IMR-90 (cell line): ENCODE results near the gene NRL. TPM values are rescaled to one million over a fixed set of nuclear protein-coding genes. Genes with fewer than 3 reads are reported as not detected.

Source experiments
- ATAC-seq: fragments of 200-7000 bp; cut with Tn5 transposase; 2 replicates; pipeline ENCODE4 v1.9.1; 2020; ENCODE audit warnings: low read depth, mild to moderate bottlenecking, moderate library complexity
- BruUV-seq: library from RNA; stranded (reverse); fragments of 400-500 nt; replicated peaks from 2 replicates; lab custom pipeline; 2021; lab: Mats Ljungman, UMichigan
- CTCF ChIA-PET: fragments of 300-600 bp; formaldehyde crosslinking; extraction: SDS; loops from one replicate; lab custom pipeline; 2021; ENCODE audit warnings: antibody characterized with exemption; lab: Yijun Ruan, JAX
- POLR2A ChIA-PET: fragments of 300-600 bp; sonication (Branson Sonifier 250); formaldehyde crosslinking; loops from one replicate; lab custom pipeline; 2022; ENCODE audit warnings: antibody characterized with exemption; ENCODE audit not compliant: unreplicated experiment; lab: Charles Lee
- DNase-seq: peaks from one replicate; pipeline ENCODE4 v3.0.0; 2013
- H2AFZ ChIP-seq: replicated peaks from 2 replicates; pipeline ENCODE3; 2013; ENCODE audit warnings: low read length, mild to moderate bottlenecking; ENCODE audit not compliant: poor library complexity
- H2AK5ac ChIP-seq: 2 replicates; pipeline ENCODE4 v1.6.1; 2013; ENCODE audit warnings: low read depth, low read length, inconsistent platforms
- H2AK9ac ChIP-seq: replicated peaks from 2 replicates; pipeline ENCODE3; 2013; ENCODE audit warnings: mild to moderate bottlenecking, low read depth, low read length, moderate library complexity; ENCODE audit not compliant: poor library complexity
- H2BK120ac ChIP-seq: 2 replicates; pipeline ENCODE4 v1.6.1; 2013; ENCODE audit warnings: low read depth, low read length, inconsistent platforms
- H2BK15ac ChIP-seq: 3 replicates; pipeline ENCODE4 v1.6.1; 2013; ENCODE audit warnings: low read depth, low read length, inconsistent platforms
- H2BK20ac ChIP-seq: 2 replicates; pipeline ENCODE4 v1.6.1; 2013; ENCODE audit warnings: low read depth, mild to moderate bottlenecking, inconsistent platforms, low read length, moderate library complexity
- H2BK5ac ChIP-seq: 2 replicates; pipeline ENCODE4 v1.6.1; 2013; ENCODE audit warnings: mild to moderate bottlenecking, low read depth, low read length, inconsistent platforms; ENCODE audit not compliant: poor library complexity, severe bottlenecking
- H3K14ac ChIP-seq: replicated peaks from 2 replicates; pipeline ENCODE4 v1.6.1; 2013; ENCODE audit warnings: low read depth, low read length, inconsistent platforms
- H3K18ac ChIP-seq: 2 replicates; pipeline ENCODE4 v1.6.1; 2013; ENCODE audit warnings: low read depth, low read length, control low read depth
- H3K23ac ChIP-seq: 2 replicates; pipeline ENCODE4 v1.6.1; 2013; ENCODE audit warnings: low read depth, low read length, inconsistent platforms
- H3K27ac ChIP-seq: 2 replicates; pipeline ENCODE4 v1.5.1; 2013; ENCODE audit warnings: mild to moderate bottlenecking, control low read depth, low read length; ENCODE audit not compliant: insufficient read depth
- H3K27me3 ChIP-seq: 2 replicates; pipeline ENCODE4 v1.6.1; 2013; ENCODE audit warnings: low read length; ENCODE audit not compliant: control insufficient read depth, insufficient read depth
- H3K36me3 ChIP-seq: 2 replicates; pipeline ENCODE4 v1.6.1; 2013; ENCODE audit warnings: low read length, mixed read lengths; ENCODE audit not compliant: control insufficient read depth, insufficient read depth
- H3K4ac ChIP-seq: 2 replicates; pipeline ENCODE4 v1.6.1; 2013; ENCODE audit warnings: low read depth, low read length, inconsistent platforms
- H3K4me1 ChIP-seq: 2 replicates; pipeline ENCODE4 v1.6.1; 2013; ENCODE audit warnings: low read length, mixed read lengths; ENCODE audit not compliant: control insufficient read depth, insufficient read depth
- H3K4me2 ChIP-seq: 2 replicates; pipeline ENCODE4 v1.6.1; 2013; ENCODE audit warnings: low read depth, mild to moderate bottlenecking, control low read depth, low read length, moderate library complexity
- H3K4me3 ChIP-seq: 2 replicates; pipeline ENCODE4 v1.5.1; 2013; ENCODE audit warnings: low read depth, mild to moderate bottlenecking, control low read depth, low read length, moderate library complexity; ENCODE audit not compliant: insufficient read depth
- H3K56ac ChIP-seq: 2 replicates; pipeline ENCODE4 v1.6.1; 2013; ENCODE audit warnings: low read length, inconsistent platforms; ENCODE audit not compliant: insufficient read depth; ENCODE audit errors: extremely low read depth
- H3K79me1 ChIP-seq, 2 experiments: 2 replicates each; pipeline ENCODE4 v1.6.1; 2013; ENCODE audit warnings: low read length in 2 of 2, inconsistent platforms in 1 of 2, low read depth in 1 of 2
- H3K9ac ChIP-seq: 2 replicates; pipeline ENCODE4 v1.6.1; 2013; ENCODE audit warnings: low read depth, low read length, control low read depth
- H3K9me1 ChIP-seq: 2 replicates; pipeline ENCODE4 v1.6.1; 2013; ENCODE audit warnings: low read length, inconsistent platforms; ENCODE audit not compliant: insufficient read depth
- H3K9me3 ChIP-seq: 2 replicates; pipeline ENCODE4 v1.6.1; 2013; ENCODE audit warnings: low read length; ENCODE audit not compliant: control insufficient read depth, insufficient read depth
- H4K20me1 ChIP-seq: 2 replicates; pipeline ENCODE4 v1.6.1; 2013; ENCODE audit warnings: low read length, inconsistent platforms; ENCODE audit not compliant: insufficient read depth
- H4K5ac ChIP-seq: 2 replicates; pipeline ENCODE4 v1.6.1; 2013; ENCODE audit warnings: mild to moderate bottlenecking, low read depth, low read length, control low read depth
- H4K8ac ChIP-seq, 2 experiments: 2 replicates each; pipeline ENCODE4 v1.6.1; 2013; ENCODE audit warnings: low read depth in 2 of 2, low read length in 2 of 2, control low read depth in 1 of 2, inconsistent platforms in 1 of 2
- H4K91ac ChIP-seq: 2 replicates; pipeline ENCODE4 v1.6.1; 2013; ENCODE audit warnings: low read depth, low read length, inconsistent platforms; ENCODE audit not compliant: insufficient read depth
- CHD1 ChIP-seq: IDR thresholded peaks from 2 replicates; pipeline ENCODE4 v1.6.1; 2012; ENCODE audit warnings: low read depth, low read length, improper control_type of control experiment
- FOS ChIP-seq: fragments of 150-350 bp; IDR thresholded peaks from 2 replicates; pipeline ENCODE4 v1.6.1; 2016; ENCODE audit warnings: low read depth, low read length
- MAZ ChIP-seq: IDR thresholded peaks from 2 replicates; pipeline ENCODE4 v1.6.1; 2012; ENCODE audit warnings: low read depth, mild to moderate bottlenecking, low read length, improper control_type of control experiment, moderate library complexity, borderline replicate concordance
- RCOR1 ChIP-seq: IDR thresholded peaks from 2 replicates; pipeline ENCODE4 v1.6.1; 2012; ENCODE audit warnings: mild to moderate bottlenecking, low read length, improper control_type of control experiment; ENCODE audit not compliant: insufficient replicate concordance
- RFX5 ChIP-seq: IDR thresholded peaks from 2 replicates; pipeline ENCODE4 v1.8.0; 2012; ENCODE audit warnings: low read depth, mild to moderate bottlenecking, low read length, moderate library complexity
- SMC3 ChIP-seq: fragments of 150-350 bp; IDR thresholded peaks from 2 replicates; pipeline ENCODE4 v1.6.1; 2016; ENCODE audit warnings: low read depth, mild to moderate bottlenecking, antibody characterized with exemption, low read length, moderate library complexity
- WGBS, 2 experiments: methylation state at CpG; one replicate each; pipeline versions ENCODE4 v1.1.5 to v1.1.7; 2013; ENCODE audit warnings: missing lambda C conversion rate in 2 of 2; ENCODE audit not compliant: insufficient read length in 1 of 2; ENCODE audit errors: extremely low coverage in 2 of 2; 5-methylcytosine and 5-hydroxymethylcytosine counted together
- dilution Hi-C: fragments of 300-500 bp; cut with HindIII; formaldehyde crosslinking; loops from one replicate; pipeline ENCODE4 v1.14.3; 2018; ENCODE audit warnings: low sequenced_read_pairs; ENCODE audit not compliant: unreplicated experiment
- in situ Hi-C: fragments of 300-500 bp; cut with MboI; formaldehyde crosslinking; loops from 3 replicates; pipeline ENCODE4 v1.14.3; 2019; ENCODE audit warnings: low sequenced_read_pairs, inconsistent platforms, mixed read lengths
- intact Hi-C: fragments of 100-400 bp; cut with micrococcal nuclease; formaldehyde crosslinking; loops from 2 replicates; pipeline ENCODE4 v1.10.0; 2022
- polyA plus RNA-seq, 3 experiments: library from polyadenylated mRNA; depleted of rRNA; stranded (reverse); fragments of >200 nt; gene quantifications; 2 replicates each; pipeline ENCODE4 v1.2.3, GENCODE V29; 2012; ENCODE audit warnings: low replicate concordance in 1 of 3
- total RNA-seq: library from RNA; depleted of rRNA; stranded (reverse); fragments of >200 nt; gene quantifications from 2 replicates; pipeline ENCODE4 v1.2.3, GENCODE V29; 2012
- TF ChIP-seq, protein P1 (sequence below): fragments of 150-350 bp; IDR thresholded peaks from 2 replicates; pipeline ENCODE4 v1.6.1; 2017; ENCODE audit warnings: mild to moderate bottlenecking, antibody characterized with exemption, low read length, low read depth

The NRL gene
- total and polyA plus RNA-seq, 2 of the 4 experiments (the other 2 are of a cell fraction), result 0.18 to 0.70 TPM

DNA sequence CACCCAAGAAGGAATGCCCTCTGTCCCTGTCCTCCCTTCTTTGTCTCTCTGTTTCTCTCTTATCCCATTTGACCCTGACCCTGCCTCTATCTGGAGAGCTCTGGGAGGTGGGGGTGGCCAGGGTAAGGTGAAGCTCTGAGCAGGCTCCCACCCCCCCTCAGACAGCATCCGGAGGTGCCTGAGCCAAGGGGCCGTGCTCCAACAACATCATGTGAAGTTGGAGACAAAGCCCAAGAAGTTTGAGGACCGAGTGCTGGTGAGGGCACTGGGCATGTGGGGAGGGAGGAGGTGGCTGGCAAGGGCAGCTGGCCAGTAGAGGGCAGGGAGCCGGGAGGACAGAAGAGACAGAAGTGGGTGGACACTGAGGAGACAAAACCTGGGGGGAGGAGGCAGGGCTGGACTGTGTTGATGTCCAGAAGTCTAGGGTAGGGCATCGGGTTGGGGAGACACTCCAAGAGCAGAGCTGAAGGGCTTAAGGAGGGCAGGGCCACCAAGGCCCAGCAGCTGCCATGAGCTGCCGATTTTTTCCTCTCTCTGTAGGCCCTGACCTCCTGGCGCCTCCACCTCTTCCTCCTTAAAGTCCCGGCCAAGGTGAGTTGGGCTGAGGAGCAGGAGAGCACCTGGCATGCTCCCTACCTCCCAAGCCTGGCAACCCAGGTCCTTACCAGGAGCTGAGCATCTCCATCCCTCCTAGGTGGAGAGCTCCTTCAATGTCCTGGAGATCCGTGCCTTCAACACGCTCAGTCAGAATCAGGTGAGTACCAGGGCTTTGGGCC, 61.0 kb downstream of the NRL start:
- no peaks in the 10 kb centered on the region for H3K36me3 ChIP-seq
- H3K18ac ChIP-seq, result no peak overlapping the region
- in situ Hi-C loops, result no loop called here
- H3K4me1 ChIP-seq, result peaks cover 5% of the 10 kb centered on the region; the same call in 1 of the 2 replicates
- H3K14ac ChIP-seq, result no peak overlapping the region
- peaks cover 3% of the 10 kb centered on the region; the same call in 1 of the 2 replicates for H4K20me1 ChIP-seq
- intact Hi-C loops, result no loop called here
- ChIA-PET CTCF (interaction anchor here (1.4 kb wide), 1 partner anchor 55 kb away, joined by 4 read pairs; no protein-coding TSS in a partner anchor), POLR2A (no interaction called here)
- H2BK120ac ChIP-seq, result no peak overlapping the region
- no peak overlapping the region for H3K9ac ChIP-seq
- no peak overlapping the region for H3K27ac ChIP-seq
- ATAC-seq, result no peak
- WGBS, 2 experiments, result 66% methylated on average over 4 of the region's 10 CpGs; no CpG with 5 or more reads in 1 of the 2 experiments
- H3K4me3 ChIP-seq, result no peak overlapping the region
- no peak overlapping the region for H3K23ac ChIP-seq
- H3K4ac ChIP-seq, result no peak overlapping the region
- H3K56ac ChIP-seq, result no peak overlapping the region
- no peak overlapping the region for H4K91ac ChIP-seq
- no peak overlapping the region for H4K5ac ChIP-seq
- H2BK15ac ChIP-seq, result no peak overlapping the region
- no peak overlapping the region for H3K4me2 ChIP-seq
- H4K8ac ChIP-seq, result no peak overlapping the region
- H2AFZ ChIP-seq, result no peak overlapping the region
- no peaks in the 10 kb centered on the region for H3K9me3 ChIP-seq
- BruUV-seq, result no TSS peak
- TF ChIP-seq, protein P1, sequence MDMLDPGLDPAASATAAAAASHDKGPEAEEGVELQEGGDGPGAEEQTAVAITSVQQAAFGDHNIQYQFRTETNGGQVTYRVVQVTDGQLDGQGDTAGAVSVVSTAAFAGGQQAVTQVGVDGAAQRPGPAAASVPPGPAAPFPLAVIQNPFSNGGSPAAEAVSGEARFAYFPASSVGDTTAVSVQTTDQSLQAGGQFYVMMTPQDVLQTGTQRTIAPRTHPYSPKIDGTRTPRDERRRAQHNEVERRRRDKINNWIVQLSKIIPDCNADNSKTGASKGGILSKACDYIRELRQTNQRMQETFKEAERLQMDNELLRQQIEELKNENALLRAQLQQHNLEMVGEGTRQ, result no peak
- no peak for TF ChIP-seq MAZ
- TF ChIP-seq CHD1, result no peak
- no peak for TF ChIP-seq RCOR1
- TF ChIP-seq SMC3, result no peak
- no peak for TF ChIP-seq RFX5
- TF ChIP-seq FOS, result no peak
- peaks cover 34% of the 10 kb centered on the region; the same call in 1 of the 2 replicates for H3K27me3 ChIP-seq
- no peaks in the 10 kb centered on the region for H3K79me1 ChIP-seq
- no peak overlapping the region for H2AK9ac ChIP-seq
- no peak overlapping the region for H2BK20ac ChIP-seq
- dilution Hi-C loops, result no loop called here
- no peak overlapping the region for H2BK5ac ChIP-seq
- H2AK5ac ChIP-seq, result no peak overlapping the region
- no peak for DNase-seq
- H3K9me1 ChIP-seq, result 0 out of 2 replicates have a peak, but pooled peaks cover 3% of the 10 kb centered on the region
